ENCODE data around the gene HIRA.

DNA sequence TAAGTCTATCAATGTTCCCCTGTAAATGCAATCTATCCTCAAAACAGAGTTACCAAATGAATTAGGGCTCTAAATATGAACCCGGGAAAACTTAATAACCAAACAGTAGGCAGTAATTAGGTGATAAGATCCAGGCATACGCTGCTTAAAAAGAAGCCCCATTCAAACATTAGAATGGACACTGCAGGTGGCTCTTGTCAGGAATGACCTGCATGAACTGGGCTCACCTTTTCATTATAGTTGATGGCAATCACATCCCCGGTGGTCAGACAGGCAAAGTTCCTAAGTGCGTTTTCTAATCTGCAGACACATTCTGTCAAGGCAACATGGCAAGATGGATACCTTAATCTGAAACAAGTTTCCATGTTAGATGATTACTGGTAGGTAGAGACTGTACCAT is 33.4 kb upstream of the HIRA start:
- TF ChIP-seq, protein P1, sequence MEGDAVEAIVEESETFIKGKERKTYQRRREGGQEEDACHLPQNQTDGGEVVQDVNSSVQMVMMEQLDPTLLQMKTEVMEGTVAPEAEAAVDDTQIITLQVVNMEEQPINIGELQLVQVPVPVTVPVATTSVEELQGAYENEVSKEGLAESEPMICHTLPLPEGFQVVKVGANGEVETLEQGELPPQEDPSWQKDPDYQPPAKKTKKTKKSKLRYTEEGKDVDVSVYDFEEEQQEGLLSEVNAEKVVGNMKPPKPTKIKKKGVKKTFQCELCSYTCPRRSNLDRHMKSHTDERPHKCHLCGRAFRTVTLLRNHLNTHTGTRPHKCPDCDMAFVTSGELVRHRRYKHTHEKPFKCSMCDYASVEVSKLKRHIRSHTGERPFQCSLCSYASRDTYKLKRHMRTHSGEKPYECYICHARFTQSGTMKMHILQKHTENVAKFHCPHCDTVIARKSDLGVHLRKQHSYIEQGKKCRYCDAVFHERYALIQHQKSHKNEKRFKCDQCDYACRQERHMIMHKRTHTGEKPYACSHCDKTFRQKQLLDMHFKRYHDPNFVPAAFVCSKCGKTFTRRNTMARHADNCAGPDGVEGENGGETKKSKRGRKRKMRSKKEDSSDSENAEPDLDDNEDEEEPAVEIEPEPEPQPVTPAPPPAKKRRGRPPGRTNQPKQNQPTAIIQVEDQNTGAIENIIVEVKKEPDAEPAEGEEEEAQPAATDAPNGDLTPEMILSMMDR (IDR thresholded peaks at IDR 0.05; ENCODE audit: insufficient read depth, low read length, poor library complexity, severe bottlenecking), result no peak
- no peak for TF ChIP-seq EZH2phosphoT487 (conservative IDR thresholded peaks at IDR 0.05; ENCODE audit: low read length)
